Measurements from ENCODE around the gene EFNA5.

EFNA5 gene

GRCh38 chr5:107567901-107568671, 102.7 kb downstream of the EFNA5 start:
- DNase-seq, result no peak

GRCh38 chr5:107566986-107567385, 103.8 kb downstream of the EFNA5 start:
- no peak for DNase-seq

GRCh38 chr5:107565791-107566767, 104.7 kb downstream of the EFNA5 start:
- DNase-seq, result no peak

- DNase-seq, result no peak
Measured at GRCh38 chr5:107564931-107565372, 105.8 kb downstream of the EFNA5 start.

- DNase-seq, result no peak
Measured at GRCh38 chr5:107563959-107564544, 106.7 kb downstream of the EFNA5 start.

- DNase-seq, result no peak
Measured at GRCh38 chr5:107560377-107560776, 110.4 kb downstream of the EFNA5 start.

- DNase-seq, result peak; percentile 32
Measured at GRCh38 chr5:107558823-107559375, 111.8 kb downstream of the EFNA5 start.

GRCh38 chr5:107557051-107557658, 113.6 kb downstream of the EFNA5 start:
- DNase-seq, result peak; percentile 28

GRCh38 chr5:107556575-107556974, 114.2 kb downstream of the EFNA5 start:
- DNase-seq, result no peak

- DNase-seq, result peak; percentile 4
Measured at GRCh38 chr5:107555425-107556090, 115.2 kb downstream of the EFNA5 start.

- DNase-seq, result peak; percentile 23
Measured at GRCh38 chr5:107554776-107555424, 115.8 kb downstream of the EFNA5 start.

- DNase-seq, result no peak
Measured at GRCh38 chr5:107553117-107553555, 117.6 kb downstream of the EFNA5 start.

GRCh38 chr5:107551088-107551487, 119.6 kb downstream of the EFNA5 start:
- DNase-seq, result no peak

GRCh38 chr5:107549567-107549966, 121.2 kb downstream of the EFNA5 start:
- DNase-seq, result no peak

GRCh38 chr5:107548477-107548876, 122.3 kb downstream of the EFNA5 start:
- no peak for DNase-seq

- DNase-seq, result no peak
Measured at GRCh38 chr5:107546719-107547118, 124.0 kb downstream of the EFNA5 start.

- DNase-seq, result no peak
Measured at GRCh38 chr5:107545486-107545885, 125.3 kb downstream of the EFNA5 start.

GRCh38 chr5:107544967-107545366, 125.8 kb downstream of the EFNA5 start:
- DNase-seq, result no peak

GRCh38 chr5:107544476-107544875, 126.3 kb downstream of the EFNA5 start:
- DNase-seq, result no peak

GRCh38 chr5:107543868-107544267, 126.9 kb downstream of the EFNA5 start:
- DNase-seq, result no peak

GRCh38 chr5:107542831-107543231, 127.9 kb downstream of the EFNA5 start:
- no peak for DNase-seq

Measured in retina (tissue), 1 donor.